H1 (cell line): ENCODE measurements around the gene TBX4. TPM values are rescaled to one million over a fixed set of nuclear protein-coding genes. Genes with fewer than 3 reads are reported as not detected.

ENCODE experiments used
- CEBPB ChIP-seq: IDR thresholded peaks from 2 replicates; pipeline ENCODE4 v1.6.1; 2012; ENCODE audit warnings: low read depth, low read length
- CTBP2 ChIP-seq: IDR thresholded peaks from 2 replicates; pipeline ENCODE4 v1.7.0; 2011; ENCODE audit warnings: borderline replicate concordance, mild to moderate bottlenecking, moderate library complexity, mixed read lengths, low read length; ENCODE audit not compliant: insufficient read depth, insufficient read length
- FOSL1 ChIP-seq: IDR thresholded peaks from 2 replicates; pipeline ENCODE4 v1.6.1; 2011; ENCODE audit warnings: mild to moderate bottlenecking, low read depth, low read length, moderate library complexity; ENCODE audit not compliant: insufficient read depth
- GABPA ChIP-seq: IDR thresholded peaks from 2 replicates; pipeline ENCODE4 v1.6.1; 2011; ENCODE audit warnings: mild to moderate bottlenecking, low read length, moderate library complexity, borderline replicate concordance; ENCODE audit not compliant: insufficient read depth
- KDM4A ChIP-seq: IDR thresholded peaks from one replicate; pipeline ENCODE4 v1.7.1; 2012; ENCODE audit warnings: low read depth, mild to moderate bottlenecking, moderate library complexity, low read length, inconsistent platforms; ENCODE audit not compliant: severe bottlenecking
- SP2 ChIP-seq: IDR thresholded peaks from 2 replicates; pipeline ENCODE4 v1.6.1; 2012; ENCODE audit warnings: mild to moderate bottlenecking, low read length, inconsistent platforms
- SP4 ChIP-seq: IDR thresholded peaks from 2 replicates; pipeline ENCODE4 v1.6.1; 2012; ENCODE audit warnings: low read length, inconsistent platforms
- ZNF274 ChIP-seq: IDR thresholded peaks from 2 replicates; pipeline ENCODE4 v1.7.0; 2012; ENCODE audit warnings: low read length, borderline replicate concordance; ENCODE audit errors: extremely low read depth
- polyA plus RNA-seq, 7 experiments: library from polyadenylated mRNA; depleted of rRNA in 3 of 7; stranded (reverse) in 5 of 7; unstranded in 2 of 7; fragments of >200 nt in 5 of 7; fragments of 200-250 nt in 2 of 7; gene quantifications; 1 replicate in 5 of 7; 2 replicates in 1 of 7; 4 replicates in 1 of 7; pipeline versions ENCODE4 v1.2.1 to v1.2.3, GENCODE V29; 2011 to 2013; ENCODE audit warnings: missing spikeins in 2 of 7, mixed read lengths in 2 of 7
- total RNA-seq: library from RNA; stranded (reverse); fragmentation: NEBNext Ultra II Directional; extraction: Animal tissue kit (Norgen Biotek cat#: 25700); gene quantifications from 2 replicates; pipeline ENCODE4 v1.2.1, GENCODE V29; 2021

TBX4 gene
- total and polyA plus RNA-seq, 2 of the 8 experiments (the other 6 are each of a cell fraction or from before 2014, with no cell fraction given), result 0.02 TPM; not detected in 1

DNA sequence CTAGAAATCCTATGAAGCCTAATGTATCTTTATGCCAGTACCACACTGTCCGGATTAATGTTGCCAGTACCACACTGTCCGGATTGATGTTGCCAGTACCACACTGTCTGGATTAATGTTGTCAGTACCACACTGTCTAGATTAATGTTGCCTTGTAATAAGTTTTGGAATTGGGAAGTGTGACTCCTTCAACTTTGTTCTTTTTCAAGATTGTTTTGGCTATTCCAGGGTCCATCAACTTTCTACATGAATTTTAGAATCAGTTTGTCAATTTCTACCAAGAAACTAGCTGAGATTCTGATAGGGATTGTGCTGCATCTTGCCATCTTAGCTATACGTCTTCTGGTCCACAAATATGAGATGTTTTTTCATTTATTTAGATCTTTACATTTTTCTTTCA is 68.7 kb downstream of the TBX4 start (continued):
- TF ChIP-seq ZNF274 (no peak), FOSL1 (no peak), SP2 (no peak), GABPA (no peak), CTBP2 (no peak), KDM4A (no peak), SP4 (no peak), CEBPB (no peak)
